Right cardiac atrium (tissue), 5 donors: ENCODE measurements around the gene GAB4. TPM values are rescaled to one million over a fixed set of nuclear protein-coding genes. Genes with fewer than 3 reads are reported as not detected.

Source experiments
- ATAC-seq, 2 donors: fragments of 200-7000 bp; cut with Tn5 transposase; one replicate each; pipeline versions ENCODE4 v1.8.0 to v1.9.1; 2020; ENCODE audit warnings: moderate library complexity in 2 of 2, mild to moderate bottlenecking in 1 of 2
- DNase-seq, 3 donors: peaks; one replicate each; pipeline ENCODE4 v3.0.0-alpha.2; 2020
- H3K27ac ChIP-seq: one replicate; pipeline ENCODE4 v1.5.1; 2013; ENCODE audit warnings: mild to moderate bottlenecking, low read length, control low read depth, moderate library complexity
- H3K27me3 ChIP-seq: one replicate; pipeline ENCODE4 v1.6.1; 2013; ENCODE audit not compliant: control insufficient read depth, insufficient read depth
- H3K4me1 ChIP-seq: one replicate; pipeline ENCODE4 v1.6.1; 2013; ENCODE audit warnings: low read length; ENCODE audit not compliant: control insufficient read depth, insufficient read depth
- H3K4me3 ChIP-seq: one replicate; pipeline ENCODE4 v1.5.1; 2013; ENCODE audit warnings: low read length, control low read depth
- H3K9me3 ChIP-seq: one replicate; pipeline ENCODE4 v1.6.1; 2013; ENCODE audit warnings: low read length; ENCODE audit not compliant: control insufficient read depth
- WGBS: extraction: QIAGEN DNeasy Blood & Tissue Kit; methylation state at CpG from one replicate; pipeline ENCODE4 v1.1.7; 2013; 5-methylcytosine and 5-hydroxymethylcytosine counted together
- intact Hi-C, 4 donors: fragments of 100-400 bp; cut with DNase I; formaldehyde crosslinking; loops; one replicate each; pipeline versions ENCODE4 v1.11.0 to v1.14.0; 2022 to 2023
- polyA plus RNA-seq: library from polyadenylated mRNA; stranded (reverse); fragments of 200-250 nt; gene quantifications from one replicate; pipeline ENCODE4 v1.2.3, GENCODE V29; 2013
- total RNA-seq, 4 donors: library from RNA; stranded (reverse); fragmentation: NEBNext Ultra II Directional; extraction: Animal tissue kit (Norgen Biotek cat#: 25700); gene quantifications; one replicate each; pipeline ENCODE4 v1.2.1, GENCODE V29; 2021
- donor health status: healthy with polysubstance abuse.
- donor health status: DM: no; HTN: yes; CAD: no.
- donor health status: DM: no; HTN: no; CAD: no.
- donor health status: DM: no; HTN: yes; CAD: no; lungs with severe emphysema.
- donor health status: DM: yes; HTN: yes; CAD: no.

GAB4 gene
- total and polyA plus RNA-seq, 5 donors: not detected

GRCh38 chr22:16975155-16975885 is 32.7 kb downstream of the GAB4 start:
- 66% methylated on average over 10 of the region's 10 CpGs for whole genome bisulfite sequencing
- no peaks in the 10 kb centered on the region for H3K9me3 ChIP-seq
- intact Hi-C loops: no loop called here
- H3K4me1 ChIP-seq: no peaks in the 10 kb centered on the region
- no peak for ATAC-seq
- no peak overlapping the region for H3K4me3 ChIP-seq
- H3K27me3 ChIP-seq: no peaks in the 10 kb centered on the region
- no peak overlapping the region for H3K27ac ChIP-seq
- no peak for DNase-seq

GRCh38 chr22:16974298-16975084 is 33.5 kb downstream of the GAB4 start:
- intact Hi-C loops: no loop called here
- H3K27me3 ChIP-seq: no peaks in the 10 kb centered on the region
- WGBS: 79% methylated on average over 11 of the region's 11 CpGs

GRCh38 chr22:16973591-16974297 is 34.3 kb downstream of the GAB4 start:
- 88% methylated on average over 2 of the region's 2 CpGs for WGBS
- H3K27ac ChIP-seq: no peak overlapping the region
- intact Hi-C loops: no loop called here
- no peaks in the 10 kb centered on the region for H3K9me3 ChIP-seq
- ATAC-seq: no peak
- H3K27me3 ChIP-seq: no peaks in the 10 kb centered on the region
- no peak overlapping the region for H3K4me3 ChIP-seq
- no peak for DNase-seq
- no peaks in the 10 kb centered on the region for H3K4me1 ChIP-seq

More at GRCh38 chr22:16974298-16975084, 33.5 kb downstream of the GAB4 start:
- H3K4me3 ChIP-seq: no peak overlapping the region
- no peak for DNase-seq
- H3K4me1 ChIP-seq: no peaks in the 10 kb centered on the region
- H3K9me3 ChIP-seq: no peaks in the 10 kb centered on the region
- ATAC-seq: no peak
- H3K27ac ChIP-seq: no peak overlapping the region

- ATAC-seq: no peak
- WGBS: 90% methylated on average over 4 of the region's 4 CpGs
- Histone ChIP-seq H3K4me1 (no peaks in the 10 kb centered on the region), H3K4me3 (no peak overlapping the region), H3K9me3 (no peaks in the 10 kb centered on the region), H3K27ac (no peak overlapping the region), H3K27me3 (no peaks in the 10 kb centered on the region)
- DNase-seq: no peak
- intact Hi-C loops: no loop called here
These were observed 35.7 kb downstream of the GAB4 start for GRCh38 chr22:16972311-16972710.

GRCh38 chr22:16970446-16970845 is 37.6 kb downstream of the GAB4 start:
- DNase-seq (no peak), ATAC-seq (no peak)
- Histone ChIP-seq H3K4me1 (no peaks in the 10 kb centered on the region), H3K9me3 (no peaks in the 10 kb centered on the region), H3K27ac (no peak overlapping the region), H3K4me3 (no peak overlapping the region), H3K27me3 (no peaks in the 10 kb centered on the region)
- intact Hi-C loops: no loop called here
- 63% methylated on average over 4 of the region's 4 CpGs for WGBS

GRCh38 chr22:16969508-16970327 is 38.3 kb downstream of the GAB4 start:
- no peak overlapping the region for H3K4me3 ChIP-seq
- peak in 1 of 2 donors; percentile 25 for ATAC-seq
- 73% methylated on average over 8 of the region's 8 CpGs for WGBS

GRCh38 chr22:16968218-16968595 is 39.8 kb downstream of the GAB4 start:
- 81% methylated on average over 7 of the region's 7 CpGs for WGBS
- Histone ChIP-seq H3K4me1 (no peaks in the 10 kb centered on the region), H3K9me3 (no peaks in the 10 kb centered on the region), H3K27me3 (no peaks in the 10 kb centered on the region), H3K27ac (no peak overlapping the region), H3K4me3 (no peak overlapping the region)
- intact Hi-C loops: no loop called here
- DNase-seq (no peak), ATAC-seq (no peak)

More at GRCh38 chr22:16969508-16970327, 38.3 kb downstream of the GAB4 start:
- no peaks in the 10 kb centered on the region for H3K4me1 ChIP-seq
- no peak for DNase-seq
- no peaks in the 10 kb centered on the region for H3K27me3 ChIP-seq
- intact Hi-C loops: no loop called here
- H3K27ac ChIP-seq: no peak overlapping the region
- H3K9me3 ChIP-seq: no peaks in the 10 kb centered on the region

GRCh38 chr22:16967453-16968217 is 40.4 kb downstream of the GAB4 start:
- H3K9me3 ChIP-seq: no peaks in the 10 kb centered on the region
- intact Hi-C loops: no loop called here
- H3K4me1 ChIP-seq: no peaks in the 10 kb centered on the region
- no peak overlapping the region for H3K4me3 ChIP-seq
- ATAC-seq (no peak), DNase-seq (no peak)
- 81% methylated on average over 4 of the region's 4 CpGs for WGBS
- no peak overlapping the region for H3K27ac ChIP-seq
- no peaks in the 10 kb centered on the region for H3K27me3 ChIP-seq

- no peak for ATAC-seq
- no peak overlapping the region for H3K4me3 ChIP-seq
- 80% methylated on average over 6 of the region's 6 CpGs for WGBS
These were observed 41.8 kb downstream of the GAB4 start for GRCh38 chr22:16966251-16966650.

GRCh38 chr22:16965560-16965959 is 42.5 kb downstream of the GAB4 start:
- H3K9me3 ChIP-seq: no peaks in the 10 kb centered on the region
- no peak overlapping the region for H3K4me3 ChIP-seq
- DNase-seq (no peak), ATAC-seq (no peak)
- no peak overlapping the region for H3K27ac ChIP-seq
- H3K4me1 ChIP-seq: no peaks in the 10 kb centered on the region
- no peaks in the 10 kb centered on the region for H3K27me3 ChIP-seq
- intact Hi-C loops: no loop called here
- WGBS: 71% methylated on average over 5 of the region's 5 CpGs

More at GRCh38 chr22:16966251-16966650, 41.8 kb downstream of the GAB4 start:
- intact Hi-C loops: no loop called here
- Histone ChIP-seq H3K27me3 (no peaks in the 10 kb centered on the region), H3K4me1 (no peaks in the 10 kb centered on the region), H3K9me3 (no peaks in the 10 kb centered on the region), H3K27ac (no peak overlapping the region)
- DNase-seq: no peak
